ENCODE data around the gene COPS9.

COPS9 gene

GRCh38 chr2:240147382-240147781 lies 11.3 kb upstream of the COPS9 start:
- DNase-seq: no peak

GRCh38 chr2:240146627-240147278 lies 10.6 kb upstream of the COPS9 start:
- no peak for DNase-seq

- no peak for DNase-seq
These were observed 10.0 kb upstream of the COPS9 start for GRCh38 chr2:240146141-240146561.

GRCh38 chr2:240145461-240145860 lies 9.4 kb upstream of the COPS9 start:
- DNase-seq: no peak

GRCh38 chr2:240144649-240145261 lies 8.7 kb upstream of the COPS9 start:
- no peak for DNase-seq

- peak; percentile 69 for DNase-seq
These were observed 7.9 kb upstream of the COPS9 start for GRCh38 chr2:240143801-240144648.

GRCh38 chr2:240143276-240143675 lies 7.2 kb upstream of the COPS9 start:
- no peak for DNase-seq

GRCh38 chr2:240142859-240143258 lies 6.8 kb upstream of the COPS9 start:
- DNase-seq: no peak

GRCh38 chr2:240142256-240142775 lies 6.2 kb upstream of the COPS9 start:
- DNase-seq: no peak

- DNase-seq: no peak
These were observed 5.6 kb upstream of the COPS9 start for GRCh38 chr2:240141736-240142135.

- no peak for DNase-seq
These were observed 4.8 kb upstream of the COPS9 start for GRCh38 chr2:240140920-240141319.

GRCh38 chr2:240140511-240140910 lies 4.4 kb upstream of the COPS9 start, which contains the start of gene OTOS:
Gene OTOS, minus strand, starts transcription at chr2:240140658. Its CDS starts 332 bp downstream, at chr2:240140326.
- DNase-seq: peak; percentile 90

GRCh38 chr2:240139666-240140393 lies 3.7 kb upstream of the COPS9 start:
- no peak for DNase-seq

- DNase-seq: no peak
These were observed 2.9 kb upstream of the COPS9 start for GRCh38 chr2:240139011-240139441.

GRCh38 chr2:240138254-240138984 lies 2.3 kb upstream of the COPS9 start:
- no peak for DNase-seq

- DNase-seq: no peak
These were observed 1.6 kb upstream of the COPS9 start for GRCh38 chr2:240137596-240138253.

GRCh38 chr2:240136671-240137292 lies 677 bp upstream of the COPS9 start:
- DNase-seq: no peak

GRCh38 chr2:240135706-240136012 lies 446 bp downstream of the COPS9 start:
- DNase-seq: no peak

- DNase-seq: no peak
These were observed 1.1 kb downstream of the COPS9 start for GRCh38 chr2:240134956-240135520.

- DNase-seq: no peak
These were observed 1.6 kb downstream of the COPS9 start for GRCh38 chr2:240134466-240134865.

GRCh38 chr2:240133401-240133800 lies 2.7 kb downstream of the COPS9 start:
- DNase-seq: no peak

Measured in NCI-H345 (cell line).